ENCODE results near the gene SACM1L.

The SACM1L gene

DNA sequence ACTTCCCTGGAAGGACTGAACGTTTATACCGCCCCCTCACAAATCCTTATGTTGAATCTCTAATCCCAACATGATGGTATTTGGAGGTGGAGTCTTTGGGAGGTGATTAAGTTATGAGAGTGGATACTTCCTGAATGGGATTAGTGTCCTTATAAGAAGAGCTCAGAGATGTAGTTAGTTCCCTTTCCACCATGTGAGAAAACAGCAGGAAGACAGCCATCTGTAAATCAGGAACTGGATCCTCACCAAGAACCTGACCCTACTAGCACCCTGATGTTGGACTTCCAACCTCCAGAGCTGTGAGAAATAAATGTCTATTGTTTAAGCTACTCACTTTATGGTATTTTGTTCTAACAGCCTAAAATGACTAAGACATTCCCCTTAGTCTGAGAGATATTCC is 33.3 kb upstream of the SACM1L start:
- Histone ChIP-seq H2AFZ (ENCODE audit: low read length) (no peak overlapping the region), H3K27ac (replicated peaks; ENCODE audit: low read length) (no peak overlapping the region), H2BK120ac (ENCODE audit: low read depth, low read length) (no peak overlapping the region), H4K91ac (ENCODE audit: low read depth, low read length, poor library complexity) (no peak overlapping the region), H2AK5ac (ENCODE audit: low read depth, low read length) (no peak overlapping the region), H3K79me1 (ENCODE audit: low read depth, low read length) (peaks cover 2% of the 10 kb centered on the region), H2BK15ac (ENCODE audit: low read length) (no peak overlapping the region), H3K27me3 (ENCODE audit: control insufficient read depth in 3 of 3, insufficient read depth in 3 of 3, low read depth in 1 of 3, low read length in 3 of 3) (no peaks in the 10 kb centered on the region), H3K4ac (ENCODE audit: low read length) (no peak overlapping the region), H3K23ac (ENCODE audit: low read depth, low read length, poor library complexity) (no peak overlapping the region), H3K36me3 (replicated peaks in 1 of 2; ENCODE audit: control insufficient read depth in 2 of 2, insufficient read depth in 2 of 2, low read length in 2 of 2) (no peaks in the 10 kb centered on the region), H3K9ac (ENCODE audit: low read depth, low read length, poor library complexity) (no peak overlapping the region), H3K9me3 (replicated peaks in 1 of 2; ENCODE audit: control insufficient read depth in 2 of 2, insufficient read depth in 1 of 2, low read depth in 1 of 2, low read length in 2 of 2) (no peaks in the 10 kb centered on the region), H2BK12ac (ENCODE audit: low read length) (no peak overlapping the region), H3K18ac (ENCODE audit: low read length) (no peak overlapping the region), H3K4me3 (ENCODE audit: low read length in 2 of 2) (no peak overlapping the region), H3K4me2 (ENCODE audit: insufficient read depth, low read length, poor library complexity, severe bottlenecking) (no peak overlapping the region), H2BK5ac (ENCODE audit: low read length) (no peak overlapping the region), H3K4me1 (ENCODE audit: control insufficient read depth in 2 of 2, insufficient read depth in 1 of 2, low read depth in 1 of 2, low read length in 2 of 2) (no peaks in the 10 kb centered on the region), H3K14ac (ENCODE audit: low read length) (no peak overlapping the region), H4K8ac (ENCODE audit: low read depth, low read length) (no peak overlapping the region)
- no peak for DNase-seq (ENCODE audit: low spot score)
- WGBS, 2 donors (ENCODE audit: extremely low coverage in 2 of 2, insufficient read length in 2 of 2, insufficient replicate concordance in 1 of 2), result no CpG with 5 or more reads among the region's 2 CpGs

DNA sequence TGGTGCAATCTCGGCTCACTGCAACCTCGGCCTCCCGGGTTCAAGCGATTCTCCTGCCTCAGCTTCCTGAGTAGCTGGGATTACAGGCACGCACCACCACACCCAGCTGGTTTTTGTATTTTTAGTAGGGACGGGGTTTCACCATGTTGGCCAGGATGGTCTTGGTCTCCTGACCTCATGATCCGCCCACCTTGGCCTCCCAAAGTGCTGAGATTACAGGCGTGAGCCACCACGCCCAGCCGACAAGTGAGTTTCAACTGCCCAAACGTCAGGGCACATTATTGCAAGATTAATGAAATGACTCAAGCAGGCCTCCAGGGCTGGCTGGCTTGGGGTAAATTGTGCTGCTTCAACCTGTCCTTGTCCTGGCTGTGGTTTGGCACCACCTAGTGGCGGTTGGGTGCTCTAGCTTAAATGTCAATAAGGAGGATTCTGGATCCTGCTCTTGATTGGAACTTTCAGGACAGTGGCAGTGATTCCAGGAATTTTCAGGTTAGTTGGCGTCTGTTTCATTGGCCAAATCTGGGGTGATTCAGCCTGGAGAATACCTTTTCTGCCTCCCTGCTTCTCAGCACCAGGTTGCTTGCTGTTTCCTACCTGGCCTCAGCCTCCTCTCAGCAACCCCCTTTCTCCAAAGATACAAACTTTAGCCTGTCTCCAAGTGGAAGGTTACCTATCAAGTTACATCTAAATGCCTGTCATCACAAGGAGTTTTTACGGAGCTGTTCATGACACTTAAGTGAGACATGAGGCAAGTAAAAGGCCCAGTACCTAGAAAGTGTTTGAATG is 32.4 kb upstream of the SACM1L start:
- no peak overlapping the region for H3K27ac ChIP-seq (replicated peaks; ENCODE audit: low read length)
- H3K18ac ChIP-seq (ENCODE audit: low read length), result no peak overlapping the region
- no peak overlapping the region for H2AFZ ChIP-seq (ENCODE audit: low read length)
- H3K27me3 ChIP-seq (ENCODE audit: control insufficient read depth in 3 of 3, insufficient read depth in 3 of 3, low read depth in 1 of 3, low read length in 3 of 3), result no peaks in the 10 kb centered on the region
- H3K79me1 ChIP-seq (ENCODE audit: low read depth, low read length), result peaks cover 2% of the 10 kb centered on the region
- H3K36me3 ChIP-seq (replicated peaks in 1 of 2; ENCODE audit: control insufficient read depth in 2 of 2, insufficient read depth in 2 of 2, low read length in 2 of 2), result no peaks in the 10 kb centered on the region
- no peak overlapping the region for H2AK5ac ChIP-seq (ENCODE audit: low read depth, low read length)
- H4K91ac ChIP-seq (ENCODE audit: low read depth, low read length, poor library complexity), result no peak overlapping the region
- H3K23ac ChIP-seq (ENCODE audit: low read depth, low read length, poor library complexity), result no peak overlapping the region
- no peak overlapping the region for H3K4ac ChIP-seq (ENCODE audit: low read length)
- H3K4me2 ChIP-seq (ENCODE audit: insufficient read depth, low read length, poor library complexity, severe bottlenecking), result no peak overlapping the region
- H4K8ac ChIP-seq (ENCODE audit: low read depth, low read length), result no peak overlapping the region
- H3K4me1 ChIP-seq (ENCODE audit: control insufficient read depth in 2 of 2, insufficient read depth in 1 of 2, low read depth in 1 of 2, low read length in 2 of 2), result no peaks in the 10 kb centered on the region
- peak; percentile 80 for DNase-seq (ENCODE audit: low spot score)
- no peak overlapping the region for H3K4me3 ChIP-seq (ENCODE audit: low read length in 2 of 2)
- H2BK5ac ChIP-seq (ENCODE audit: low read length), result no peak overlapping the region
- H2BK12ac ChIP-seq (ENCODE audit: low read length), result no peak overlapping the region
- no peaks in the 10 kb centered on the region for H3K9me3 ChIP-seq (replicated peaks in 1 of 2; ENCODE audit: control insufficient read depth in 2 of 2, insufficient read depth in 1 of 2, low read depth in 1 of 2, low read length in 2 of 2)
- WGBS, 2 donors (ENCODE audit: extremely low coverage in 2 of 2, insufficient read length in 2 of 2, insufficient replicate concordance in 1 of 2), result no CpG with 5 or more reads among the region's 14 CpGs
- no peak overlapping the region for H2BK15ac ChIP-seq (ENCODE audit: low read length)
- H3K14ac ChIP-seq (ENCODE audit: low read length), result no peak overlapping the region
- H3K9ac ChIP-seq (ENCODE audit: low read depth, low read length, poor library complexity), result no peak overlapping the region
- no peak overlapping the region for H2BK120ac ChIP-seq (ENCODE audit: low read depth, low read length)

DNA sequence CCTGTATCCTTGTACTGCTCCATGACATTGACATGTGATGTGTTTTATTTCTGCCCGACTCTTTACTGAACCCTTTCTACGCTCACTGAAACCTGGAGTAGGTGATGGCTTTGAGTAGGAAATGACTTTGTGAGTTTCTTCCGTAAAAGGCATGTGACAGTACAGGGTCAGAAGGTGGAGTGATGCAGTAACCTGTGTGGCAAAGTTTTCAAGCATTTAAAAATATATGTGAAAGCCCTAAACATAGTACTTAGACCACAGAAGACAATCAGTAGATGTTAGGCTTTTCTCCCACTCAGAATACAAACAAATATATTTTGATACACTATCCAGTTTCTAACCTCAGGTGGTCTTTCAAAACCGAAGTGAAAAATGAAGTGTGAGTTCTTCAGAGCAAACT is 31.3 kb upstream of the SACM1L start:
- no peak overlapping the region for H3K14ac ChIP-seq (ENCODE audit: low read length)

DNA sequence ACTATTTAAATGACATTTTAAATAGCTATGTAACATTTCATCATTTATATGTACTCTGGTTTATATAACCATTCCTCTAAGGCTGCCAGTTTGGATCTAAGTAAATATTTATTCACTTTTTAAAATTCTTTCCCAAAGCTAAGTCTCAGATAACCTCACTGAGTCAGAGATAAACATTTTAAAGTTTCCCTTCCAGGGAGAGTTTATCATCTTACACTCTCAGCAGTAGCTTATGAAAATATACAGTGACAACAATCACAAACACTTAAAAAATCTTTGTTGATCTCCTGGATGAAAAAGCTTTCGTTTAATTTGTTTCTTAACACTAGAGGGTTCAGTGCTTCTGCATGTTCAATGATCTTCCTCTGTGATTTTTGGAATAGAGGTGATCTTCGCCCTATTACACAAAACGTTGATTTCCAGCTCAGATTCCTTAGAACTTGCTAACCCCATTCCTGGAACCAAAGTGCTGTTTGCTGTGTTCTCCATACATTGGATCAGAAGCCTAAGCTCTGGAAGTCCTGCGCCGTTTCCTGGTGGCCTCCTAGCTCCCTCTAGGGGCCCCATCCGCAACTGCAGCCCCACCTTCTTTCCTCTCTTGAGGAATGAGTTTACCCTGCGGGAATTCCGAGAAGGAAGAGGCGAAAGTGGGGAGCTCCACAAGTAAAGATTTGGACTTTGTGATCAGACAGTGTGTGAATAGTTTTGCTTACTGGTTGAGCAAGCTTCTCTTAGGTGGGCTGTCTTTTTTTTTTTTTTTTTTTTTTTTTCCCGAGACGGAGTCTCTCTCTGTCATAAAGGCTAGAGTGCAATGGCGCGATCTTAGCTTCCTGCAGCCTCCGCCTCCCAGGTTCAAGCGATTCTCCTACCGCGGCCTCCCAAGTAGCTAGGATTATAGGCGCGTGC is 29.3 kb upstream of the SACM1L start:
- Histone ChIP-seq H3K18ac (ENCODE audit: low read length) (no peak overlapping the region), H3K36me3 (replicated peaks in 1 of 2; ENCODE audit: control insufficient read depth in 2 of 2, insufficient read depth in 2 of 2, low read length in 2 of 2) (no peaks in the 10 kb centered on the region), H2BK15ac (ENCODE audit: low read length) (no peak overlapping the region), H2BK120ac (ENCODE audit: low read depth, low read length) (no peak overlapping the region), H3K27me3 (ENCODE audit: control insufficient read depth in 3 of 3, insufficient read depth in 3 of 3, low read depth in 1 of 3, low read length in 3 of 3) (no peaks in the 10 kb centered on the region), H3K9ac (ENCODE audit: low read depth, low read length, poor library complexity) (no peak overlapping the region), H3K4ac (ENCODE audit: low read length) (no peak overlapping the region), H2BK5ac (ENCODE audit: low read length) (no peak overlapping the region), H3K4me2 (ENCODE audit: insufficient read depth, low read length, poor library complexity, severe bottlenecking) (no peak overlapping the region), H2AK5ac (ENCODE audit: low read depth, low read length) (no peak overlapping the region), H3K9me3 (replicated peaks in 1 of 2; ENCODE audit: control insufficient read depth in 2 of 2, insufficient read depth in 1 of 2, low read depth in 1 of 2, low read length in 2 of 2) (no peaks in the 10 kb centered on the region), H3K79me1 (ENCODE audit: low read depth, low read length) (peaks cover 2% of the 10 kb centered on the region), H4K91ac (ENCODE audit: low read depth, low read length, poor library complexity) (no peak overlapping the region), H3K14ac (ENCODE audit: low read length) (no peak overlapping the region), H3K4me1 (ENCODE audit: control insufficient read depth in 2 of 2, insufficient read depth in 1 of 2, low read depth in 1 of 2, low read length in 2 of 2) (no peaks in the 10 kb centered on the region), H4K8ac (ENCODE audit: low read depth, low read length) (no peak overlapping the region), H2AFZ (ENCODE audit: low read length) (no peak overlapping the region), H3K4me3 (ENCODE audit: low read length in 2 of 2) (no peak overlapping the region), H2BK12ac (ENCODE audit: low read length) (no peak overlapping the region), H3K27ac (replicated peaks; ENCODE audit: low read length) (no peak overlapping the region), H3K23ac (ENCODE audit: low read depth, low read length, poor library complexity) (no peak overlapping the region)
- peak; percentile 37 for DNase-seq (ENCODE audit: low spot score)
- no CpG with 5 or more reads among the region's 19 CpGs for WGBS, 2 donors (ENCODE audit: extremely low coverage in 2 of 2, insufficient read length in 2 of 2, insufficient replicate concordance in 1 of 2)

More for the DNA sequence above, 31.3 kb upstream of the SACM1L start:
- Histone ChIP-seq H3K9me3 (replicated peaks in 1 of 2; ENCODE audit: control insufficient read depth in 2 of 2, insufficient read depth in 1 of 2, low read depth in 1 of 2, low read length in 2 of 2) (no peaks in the 10 kb centered on the region), H3K4ac (ENCODE audit: low read length) (no peak overlapping the region), H3K18ac (ENCODE audit: low read length) (no peak overlapping the region), H2BK15ac (ENCODE audit: low read length) (no peak overlapping the region), H3K36me3 (replicated peaks in 1 of 2; ENCODE audit: control insufficient read depth in 2 of 2, insufficient read depth in 2 of 2, low read length in 2 of 2) (no peaks in the 10 kb centered on the region), H3K9ac (ENCODE audit: low read depth, low read length, poor library complexity) (no peak overlapping the region), H2AK5ac (ENCODE audit: low read depth, low read length) (no peak overlapping the region), H3K4me1 (ENCODE audit: control insufficient read depth in 2 of 2, insufficient read depth in 1 of 2, low read depth in 1 of 2, low read length in 2 of 2) (no peaks in the 10 kb centered on the region), H4K8ac (ENCODE audit: low read depth, low read length) (no peak overlapping the region), H2AFZ (ENCODE audit: low read length) (no peak overlapping the region), H3K4me2 (ENCODE audit: insufficient read depth, low read length, poor library complexity, severe bottlenecking) (no peak overlapping the region), H2BK5ac (ENCODE audit: low read length) (no peak overlapping the region), H3K79me1 (ENCODE audit: low read depth, low read length) (peaks cover 2% of the 10 kb centered on the region), H3K4me3 (ENCODE audit: low read length in 2 of 2) (no peak overlapping the region), H2BK120ac (ENCODE audit: low read depth, low read length) (no peak overlapping the region), H2BK12ac (ENCODE audit: low read length) (no peak overlapping the region), H3K27me3 (ENCODE audit: control insufficient read depth in 3 of 3, insufficient read depth in 3 of 3, low read depth in 1 of 3, low read length in 3 of 3) (no peaks in the 10 kb centered on the region), H4K91ac (ENCODE audit: low read depth, low read length, poor library complexity) (no peak overlapping the region), H3K27ac (replicated peaks; ENCODE audit: low read length) (no peak overlapping the region), H3K23ac (ENCODE audit: low read depth, low read length, poor library complexity) (no peak overlapping the region)
- WGBS, 2 donors (ENCODE audit: extremely low coverage in 2 of 2, insufficient read length in 2 of 2, insufficient replicate concordance in 1 of 2), result no CpG with 5 or more reads among the region's 4 CpGs
- no peak for DNase-seq (ENCODE audit: low spot score)

All from neuronal stem cell (in vitro differentiated cells).